GM21619 (cell line): ENCODE data around the gene UBA52.
"Not testable (repeated sequence)": the region's sequence is repeated elsewhere in the genome, so short reads cannot be mapped to it uniquely, and the experiment has no call there.

Experiments
- ATAC-seq: cut with Tn5 transposase; IDR thresholded peaks from one replicate; pipeline ENCODE4 v1.9.1; 2021; ENCODE audit not compliant: unreplicated experiment

The UBA52 gene

GRCh38 chr19:18591735-18592385, 20.2 kb downstream of the UBA52 start:
- ATAC-seq = no peak

GRCh38 chr19:18592732-18593131, 21.1 kb downstream of the UBA52 start:
- ATAC-seq = not testable (repeated sequence)

- no peak for ATAC-seq
These were observed 21.9 kb downstream of the UBA52 start for GRCh38 chr19:18593367-18594095.

- ATAC-seq = no peak
These were observed 22.6 kb downstream of the UBA52 start for GRCh38 chr19:18594096-18594823.

GRCh38 chr19:18594824-18595373, 23.2 kb downstream of the UBA52 start:
- no peak for ATAC-seq

- no peak for ATAC-seq
These were observed 23.8 kb downstream of the UBA52 start for GRCh38 chr19:18595475-18595874.

GRCh38 chr19:18596752-18597157, 25.1 kb downstream of the UBA52 start:
- no peak for ATAC-seq

GRCh38 chr19:18597809-18598660, 26.4 kb downstream of the UBA52 start:
- ATAC-seq = no peak

GRCh38 chr19:18599485-18599884, 27.8 kb downstream of the UBA52 start:
- no peak for ATAC-seq

- ATAC-seq = not testable (repeated sequence)
These were observed 29.2 kb downstream of the UBA52 start for GRCh38 chr19:18600692-18601397.

- no peak for ATAC-seq
These were observed 30.2 kb downstream of the UBA52 start for GRCh38 chr19:18601875-18602274.

- ATAC-seq = no peak
These were observed 31.7 kb downstream of the UBA52 start for GRCh38 chr19:18603255-18603957.

- no peak for ATAC-seq
These were observed 32.5 kb downstream of the UBA52 start for GRCh38 chr19:18603958-18604819.

GRCh38 chr19:18604820-18605159, 33.1 kb downstream of the UBA52 start:
- ATAC-seq = no peak

GRCh38 chr19:18605196-18605545, 33.5 kb downstream of the UBA52 start:
- no peak for ATAC-seq

GRCh38 chr19:18605546-18606280, 34.1 kb downstream of the UBA52 start:
- no peak for ATAC-seq

- no peak for ATAC-seq
These were observed 34.9 kb downstream of the UBA52 start, which contains the start of gene CRLF1 for GRCh38 chr19:18606281-18607225. TSS of gene CRLF1 (minus strand) at chr19:18606799. CDS start at chr19:18606656, 143 bp downstream.
